ENCODE data around the gene IZUMO4.
A peak's percentile ranks its signal among the peaks of the same experiment; 100 is the strongest.

DNA sequence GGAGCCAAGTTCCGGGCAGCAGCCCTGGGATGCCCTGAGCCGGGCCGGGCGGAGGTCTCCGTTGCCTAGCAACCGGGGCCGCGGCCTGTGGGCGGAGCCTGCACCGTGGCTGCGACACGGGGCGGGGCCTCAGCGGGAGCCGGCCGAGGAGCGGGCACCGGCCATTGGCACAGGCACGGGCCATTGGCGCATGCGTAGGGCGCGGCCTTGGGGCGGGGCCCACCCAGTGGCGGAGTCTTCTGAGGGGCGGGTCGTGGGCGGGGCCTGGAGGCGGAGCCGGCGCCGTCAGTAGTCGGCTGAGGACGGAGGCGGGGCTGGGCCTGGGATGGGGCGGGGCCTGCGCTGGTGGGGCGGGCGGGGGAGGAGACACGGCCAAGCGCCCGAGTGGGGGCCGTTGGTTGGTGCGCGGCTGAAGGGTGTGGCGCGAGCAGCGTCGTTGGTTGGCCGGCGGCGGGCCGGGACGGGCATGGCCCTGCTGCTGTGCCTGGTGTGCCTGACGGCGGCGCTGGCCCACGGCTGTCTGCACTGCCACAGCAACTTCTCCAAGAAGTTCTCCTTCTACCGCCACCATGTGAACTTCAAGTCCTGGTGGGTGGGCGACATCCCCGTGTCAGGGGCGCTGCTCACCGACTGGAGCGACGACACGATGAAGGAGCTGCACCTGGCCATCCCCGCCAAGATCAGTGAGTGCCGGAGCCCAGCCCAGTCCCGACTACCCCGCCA is at the start of gene IZUMO4:
- TF ChIP-seq, protein P1, sequence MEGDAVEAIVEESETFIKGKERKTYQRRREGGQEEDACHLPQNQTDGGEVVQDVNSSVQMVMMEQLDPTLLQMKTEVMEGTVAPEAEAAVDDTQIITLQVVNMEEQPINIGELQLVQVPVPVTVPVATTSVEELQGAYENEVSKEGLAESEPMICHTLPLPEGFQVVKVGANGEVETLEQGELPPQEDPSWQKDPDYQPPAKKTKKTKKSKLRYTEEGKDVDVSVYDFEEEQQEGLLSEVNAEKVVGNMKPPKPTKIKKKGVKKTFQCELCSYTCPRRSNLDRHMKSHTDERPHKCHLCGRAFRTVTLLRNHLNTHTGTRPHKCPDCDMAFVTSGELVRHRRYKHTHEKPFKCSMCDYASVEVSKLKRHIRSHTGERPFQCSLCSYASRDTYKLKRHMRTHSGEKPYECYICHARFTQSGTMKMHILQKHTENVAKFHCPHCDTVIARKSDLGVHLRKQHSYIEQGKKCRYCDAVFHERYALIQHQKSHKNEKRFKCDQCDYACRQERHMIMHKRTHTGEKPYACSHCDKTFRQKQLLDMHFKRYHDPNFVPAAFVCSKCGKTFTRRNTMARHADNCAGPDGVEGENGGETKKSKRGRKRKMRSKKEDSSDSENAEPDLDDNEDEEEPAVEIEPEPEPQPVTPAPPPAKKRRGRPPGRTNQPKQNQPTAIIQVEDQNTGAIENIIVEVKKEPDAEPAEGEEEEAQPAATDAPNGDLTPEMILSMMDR (IDR thresholded peaks at IDR 0.05) = peak; percentile 54
- TF ChIP-seq EZH2 (IDR thresholded peaks at IDR 0.05; ENCODE audit: borderline replicate concordance, insufficient read depth, low read depth, low read length, poor library complexity, severe bottlenecking) = no peak

All from B cell (primary cell).